ENCODE results near the gene IMMP2L. TPM values are rescaled to one million over a fixed set of nuclear protein-coding genes. Genes with fewer than 3 reads are reported as not detected.

The IMMP2L gene
- total and polyA plus RNA-seq, 2 of the 8 experiments (the other 6 are each of a cell fraction or from before 2014, with no cell fraction given) = 2.3 to 10.1 TPM

GRCh38 chr7:111132833-111133232, 429.5 kb downstream of the IMMP2L start:
- Histone ChIP-seq H3K23ac (ENCODE audit: insufficient read length) (no peak overlapping the region), H3K9me3 (ENCODE audit: insufficient read depth in 2 of 2, low read depth in 1 of 2, low read length in 1 of 2) (no peaks in the 10 kb centered on the region), H3K56ac (replicated peaks; ENCODE audit: insufficient read length, low read depth, low read length) (no peak overlapping the region), H3K4me1 (replicated peaks in 1 of 4; ENCODE audit: control insufficient read depth in 3 of 4, insufficient read depth in 4 of 4, low read length in 3 of 4) (peaks cover 0 to 2% (median 0%) of the 10 kb centered on the region in 4 experiments; a peak in 3 of 7 replicates), H3K9ac (replicated peaks in 1 of 4; ENCODE audit: extremely low read depth in 1 of 4, low read depth in 3 of 4, low read length in 3 of 4) (no peak overlapping the region), H2AFZ (ENCODE audit: low read length) (no peak overlapping the region), H4K5ac (ENCODE audit: insufficient read length, low read depth, low read length) (no peak overlapping the region), H4K91ac (replicated peaks; ENCODE audit: insufficient read length, low read length) (no peak overlapping the region), H3K27ac (ENCODE audit: low read depth, low read length) (no peak overlapping the region), H3K23me2 (ENCODE audit: low read depth, low read length) (no peaks in the 10 kb centered on the region), H3K36me3 (ENCODE audit: control insufficient read depth in 2 of 4, insufficient read depth in 4 of 4, low read length in 3 of 4) (no peaks in the 10 kb centered on the region), H2BK20ac (ENCODE audit: low read length) (no peak overlapping the region), H3K27me3 (replicated peaks in 1 of 4; ENCODE audit: control insufficient read depth in 3 of 4, extremely low read depth in 1 of 4, insufficient read depth in 3 of 4, low read length in 3 of 4) (peaks cover 0 to 1% (median 0%) of the 10 kb centered on the region in 4 experiments; a peak in 1 of 7 replicates), H3K79me2 (ENCODE audit: control insufficient read depth in 1 of 2, insufficient read depth in 2 of 2, low read length in 2 of 2) (no peaks in the 10 kb centered on the region), H3K4ac (replicated peaks; ENCODE audit: insufficient read length, low read depth, low read length) (no peak overlapping the region), H2BK12ac (ENCODE audit: low read depth, low read length) (no peak overlapping the region), H2BK15ac (ENCODE audit: low read length) (no peak overlapping the region), H2BK5ac (ENCODE audit: low read depth, low read length) (no peak overlapping the region), H3K4me2 (ENCODE audit: insufficient read depth in 1 of 2, low read depth in 2 of 2, low read length in 2 of 2) (no peak overlapping the region), H3K18ac (ENCODE audit: extremely low read depth, low read length) (no peak overlapping the region), H2BK120ac (replicated peaks; ENCODE audit: low read depth, low read length) (no peak overlapping the region), H3K14ac (ENCODE audit: insufficient read length) (no peak overlapping the region), H3K79me1 (ENCODE audit: low read depth, low read length) (no peaks in the 10 kb centered on the region), H4K8ac (ENCODE audit: extremely low read depth, insufficient read depth, low read length) (no peak overlapping the region), H2AK5ac (ENCODE audit: low read depth, low read length) (no peak overlapping the region), H3K4me3 (ENCODE audit: extremely low read depth in 1 of 4, insufficient read depth in 2 of 4, low read depth in 3 of 4, low read length in 4 of 4) (no peak overlapping the region), H4K20me1 (replicated peaks in 1 of 2; ENCODE audit: control insufficient read depth in 1 of 2, insufficient read depth in 2 of 2, low read length in 2 of 2) (no peaks in the 10 kb centered on the region)
- ChIA-PET CTCF (ENCODE audit: partially characterized antibody) (interaction anchor here (1.3 kb wide), 1 partner anchor 9 kb away, joined by 4 read pairs; no protein-coding TSS in a partner anchor), POLR2A (ENCODE audit: partially characterized antibody) (no interaction called here)
- FAIRE-seq (no peak), DNase-seq (ENCODE audit: low read depth in 1 of 2, low spot score in 2 of 2) (no peak)
- WGBS, 2 experiments (ENCODE audit: extremely low coverage in 1 of 2, insufficient coverage in 1 of 2, insufficient read length in 1 of 2, insufficient replicate concordance in 2 of 2, low coverage in 1 of 2, low lambda C conversion rate in 2 of 2, missing lambda C conversion rate in 1 of 2) = 76% methylated on average over 1 of the region's 1 CpG; no CpG with 5 or more reads in 1 of the 2 experiments
- no peak for TF ChIP-seq EGR1 (IDR thresholded peaks at IDR 0.05; ENCODE audit: borderline replicate concordance, low read depth, low read length)
- TF ChIP-seq KDM1A (IDR thresholded peaks at IDR 0.05; ENCODE audit: borderline replicate concordance, low read length) = no peak
- TF ChIP-seq RAD21 (IDR thresholded peaks at IDR 0.05 in 1 of 2, conservative IDR thresholded peaks at IDR 0.05 in 1 of 2; ENCODE audit: low read depth in 2 of 2, low read length in 2 of 2) = no peak
- no peak for TF ChIP-seq SUZ12 (IDR thresholded peaks at IDR 0.05; ENCODE audit: low read length)

Measured in H1 (cell line).